GM12875 (cell line): ENCODE data around the gene SCARB2.

Experiments
- H3K4me3 ChIP-seq: one replicate; pipeline ENCODE4 v1.5.1; 2011; ENCODE audit warnings: low read depth, low read length, control low read depth
- TF ChIP-seq, protein P1 (sequence below): IDR thresholded peaks from 2 replicates; pipeline ENCODE4 v1.5.1; 2011; ENCODE audit warnings: low read depth, mild to moderate bottlenecking, control low read depth, inconsistent platforms, low read length, moderate library complexity, borderline replicate concordance; ENCODE audit not compliant: insufficient read depth

The SCARB2 gene

DNA sequence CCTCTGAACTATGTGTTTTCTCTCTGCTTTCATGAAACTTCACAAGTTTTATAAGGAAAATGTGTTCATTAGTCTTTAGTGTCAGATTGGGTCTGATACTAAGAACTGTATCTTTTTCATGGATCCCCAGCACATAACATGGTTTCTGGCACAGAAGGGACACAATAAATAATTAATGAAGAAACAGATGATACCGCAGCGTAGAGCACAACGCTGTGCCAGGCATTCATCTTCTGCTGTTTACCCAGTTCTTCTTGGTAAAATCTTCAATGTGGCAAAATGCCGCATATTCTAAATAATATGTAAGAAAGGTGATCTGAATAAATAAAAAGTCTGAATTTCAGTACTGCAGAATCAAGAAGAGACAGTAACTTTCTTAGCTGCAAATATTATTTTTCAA, 12.3 kb downstream of the SCARB2 start:
- no peak overlapping the region for H3K4me3 ChIP-seq
- TF ChIP-seq, protein P1, sequence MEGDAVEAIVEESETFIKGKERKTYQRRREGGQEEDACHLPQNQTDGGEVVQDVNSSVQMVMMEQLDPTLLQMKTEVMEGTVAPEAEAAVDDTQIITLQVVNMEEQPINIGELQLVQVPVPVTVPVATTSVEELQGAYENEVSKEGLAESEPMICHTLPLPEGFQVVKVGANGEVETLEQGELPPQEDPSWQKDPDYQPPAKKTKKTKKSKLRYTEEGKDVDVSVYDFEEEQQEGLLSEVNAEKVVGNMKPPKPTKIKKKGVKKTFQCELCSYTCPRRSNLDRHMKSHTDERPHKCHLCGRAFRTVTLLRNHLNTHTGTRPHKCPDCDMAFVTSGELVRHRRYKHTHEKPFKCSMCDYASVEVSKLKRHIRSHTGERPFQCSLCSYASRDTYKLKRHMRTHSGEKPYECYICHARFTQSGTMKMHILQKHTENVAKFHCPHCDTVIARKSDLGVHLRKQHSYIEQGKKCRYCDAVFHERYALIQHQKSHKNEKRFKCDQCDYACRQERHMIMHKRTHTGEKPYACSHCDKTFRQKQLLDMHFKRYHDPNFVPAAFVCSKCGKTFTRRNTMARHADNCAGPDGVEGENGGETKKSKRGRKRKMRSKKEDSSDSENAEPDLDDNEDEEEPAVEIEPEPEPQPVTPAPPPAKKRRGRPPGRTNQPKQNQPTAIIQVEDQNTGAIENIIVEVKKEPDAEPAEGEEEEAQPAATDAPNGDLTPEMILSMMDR, result no peak

DNA sequence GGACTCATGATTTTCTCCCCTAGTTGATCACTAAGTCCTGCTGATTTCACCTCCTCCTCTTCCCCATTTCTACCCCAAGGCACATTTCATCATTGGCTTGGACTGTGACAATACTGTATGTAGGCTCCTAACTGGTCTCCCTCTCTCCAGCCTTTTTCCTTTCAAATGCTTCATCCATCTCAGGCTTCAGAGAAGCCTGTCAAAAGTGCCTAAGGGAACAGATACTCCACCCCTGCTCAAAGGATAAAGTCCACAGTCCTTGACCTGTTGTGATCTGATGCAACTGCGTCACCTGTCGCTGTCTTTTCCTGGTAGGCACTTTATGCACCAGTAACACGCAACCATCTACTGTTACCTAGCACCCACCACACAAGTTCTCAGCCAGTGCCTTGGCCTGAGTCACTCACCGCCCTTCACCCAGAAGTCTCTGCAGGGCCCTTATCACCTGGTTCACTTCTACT, 12.8 kb downstream of the SCARB2 start:
- TF ChIP-seq, protein P1, result no peak
- H3K4me3 ChIP-seq, result no peak overlapping the region

DNA sequence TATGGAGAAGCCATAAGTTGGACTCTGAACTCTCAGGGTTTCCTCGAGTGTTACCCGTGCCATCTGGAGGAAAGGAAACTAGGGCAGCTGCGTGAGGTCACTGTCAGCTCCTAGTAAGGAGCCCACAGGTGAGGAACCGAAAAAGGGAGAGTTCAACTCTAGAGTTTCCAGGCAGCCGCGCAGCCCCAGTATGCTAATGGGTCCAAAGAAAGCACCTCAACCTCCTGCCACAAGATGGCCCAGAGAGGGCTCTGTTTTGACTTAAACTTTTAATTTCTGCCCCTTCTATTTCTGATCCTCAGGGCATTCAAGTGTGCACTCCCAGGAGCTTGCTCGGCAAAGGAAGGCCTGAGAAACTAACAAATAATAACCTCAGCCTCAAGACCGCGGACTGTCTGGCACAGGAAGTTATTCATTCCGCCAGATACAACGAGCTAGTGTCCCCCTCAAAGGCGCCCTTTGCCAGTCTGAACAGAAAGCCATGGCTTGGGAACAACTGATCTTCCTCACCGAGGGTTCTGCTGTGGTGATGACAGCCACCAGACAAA, 13.9 kb downstream of the SCARB2 start:
- TF ChIP-seq, protein P1, result peak; percentile 40; the same call in 1 of the 2 replicates
- no peak overlapping the region for H3K4me3 ChIP-seq

- peak overlapping the region; percentile 1 for H3K4me3 ChIP-seq
These were observed 15.0 kb downstream of the SCARB2 start for GRCh38 chr4:76198411-76199237.

DNA sequence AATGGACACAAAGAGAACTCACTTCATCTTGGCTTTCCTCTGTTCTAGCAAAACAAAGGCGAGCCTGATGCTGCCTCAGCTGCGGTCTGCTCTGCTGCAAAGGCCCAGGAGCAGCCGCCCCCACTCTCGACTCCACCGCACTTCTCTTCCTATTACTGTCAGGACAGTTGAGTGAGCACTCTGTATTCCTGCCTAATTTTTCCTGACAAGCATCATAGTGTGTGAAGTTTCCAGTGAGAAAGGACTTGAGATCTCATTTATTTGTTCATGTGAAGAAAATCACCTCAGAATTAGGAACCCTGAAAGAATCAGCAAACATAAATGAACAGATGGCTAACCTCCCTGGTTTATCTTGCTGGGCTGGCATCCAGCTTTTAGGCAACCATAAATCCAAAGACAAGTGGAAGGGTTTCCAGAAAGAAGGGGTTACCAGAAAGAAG, 15.6 kb downstream of the SCARB2 start:
- TF ChIP-seq, protein P1, result no peak
- H3K4me3 ChIP-seq, result no peak overlapping the region

More at GRCh38 chr4:76198411-76199237, 15.0 kb downstream of the SCARB2 start:
- TF ChIP-seq, protein P1, result no peak

GRCh38 chr4:76197031-76197743, 16.4 kb downstream of the SCARB2 start:
- TF ChIP-seq, protein P1, result no peak
- H3K4me3 ChIP-seq, result no peak overlapping the region

DNA sequence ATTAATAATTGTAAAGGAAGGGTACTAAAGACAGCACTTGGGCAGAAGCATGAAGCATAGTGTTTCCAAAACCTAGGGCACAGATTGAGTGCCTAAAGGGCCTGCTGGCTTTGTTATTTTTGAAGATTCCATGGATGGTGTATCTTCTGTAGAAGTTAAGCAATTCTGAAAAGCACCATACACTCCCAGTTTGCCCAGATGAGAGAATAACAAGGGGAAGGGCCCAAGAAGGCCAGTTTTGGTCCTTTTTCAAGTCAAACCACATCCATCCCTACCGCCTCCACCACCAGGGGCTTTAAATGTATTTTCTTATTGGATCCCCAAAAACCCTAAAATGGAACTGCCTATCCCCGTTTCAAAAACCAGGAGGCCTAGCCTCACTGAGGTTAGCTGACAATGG, 17.2 kb downstream of the SCARB2 start:
- TF ChIP-seq, protein P1, result no peak
- H3K4me3 ChIP-seq, result no peak overlapping the region
